ENCODE measurements around the gene U2AF2. TPM values are rescaled to one million over a fixed set of nuclear protein-coding genes. Genes with fewer than 3 reads are reported as not detected.

U2AF2 gene
- total and polyA plus RNA-seq, 2 of the 4 experiments (the other 2 are of a cell fraction): 120 to 260 TPM

- H2BK5ac ChIP-seq (ENCODE audit: low read depth, low read length, poor library complexity, severe bottlenecking): no peak overlapping the region
- no peaks in the 10 kb centered on the region for H4K20me1 ChIP-seq (ENCODE audit: insufficient read depth, low read length)
- DNase-seq (no peak), ATAC-seq (ENCODE audit: low read depth) (no peak)
- intact Hi-C loops (cut with micrococcal nuclease) (no loop called here), dilution Hi-C loops (cut with HindIII; ENCODE audit: low sequenced_read_pairs, unreplicated experiment) (no loop called here), in situ Hi-C loops (cut with MboI; ENCODE audit: low sequenced_read_pairs) (loop anchor here (25.0 kb wide), 1 partner anchor 440 kb away; the partner anchor contains the start of gene ZNF444)
- TF ChIP-seq NFE2L2 (IDR thresholded peaks at IDR 0.05; ENCODE audit: low read depth, low read length) (no peak), CTCF (conservative IDR thresholded peaks at IDR 0.05; ENCODE audit: low read depth, low read length) (no peak), RCOR1 (IDR thresholded peaks at IDR 0.05; ENCODE audit: insufficient replicate concordance, low read length) (no peak), MXI1 (IDR thresholded peaks at IDR 0.05; ENCODE audit: borderline replicate concordance, low read depth, low read length) (no peak), RAD21 (IDR thresholded peaks at IDR 0.05; ENCODE audit: low read length) (no peak), MAZ (IDR thresholded peaks at IDR 0.05; ENCODE audit: borderline replicate concordance, low read depth, low read length) (no peak), CHD1 (IDR thresholded peaks at IDR 0.05; ENCODE audit: low read depth, low read length) (no peak), SMC3 (IDR thresholded peaks at IDR 0.05; ENCODE audit: low read depth, low read length) (no peak), RFX5 (IDR thresholded peaks at IDR 0.05; ENCODE audit: low read depth, low read length) (no peak), POLR2A (IDR thresholded peaks at IDR 0.05; ENCODE audit: low read depth, low read length) (no peak)
- TF ChIP-seq, protein P1, sequence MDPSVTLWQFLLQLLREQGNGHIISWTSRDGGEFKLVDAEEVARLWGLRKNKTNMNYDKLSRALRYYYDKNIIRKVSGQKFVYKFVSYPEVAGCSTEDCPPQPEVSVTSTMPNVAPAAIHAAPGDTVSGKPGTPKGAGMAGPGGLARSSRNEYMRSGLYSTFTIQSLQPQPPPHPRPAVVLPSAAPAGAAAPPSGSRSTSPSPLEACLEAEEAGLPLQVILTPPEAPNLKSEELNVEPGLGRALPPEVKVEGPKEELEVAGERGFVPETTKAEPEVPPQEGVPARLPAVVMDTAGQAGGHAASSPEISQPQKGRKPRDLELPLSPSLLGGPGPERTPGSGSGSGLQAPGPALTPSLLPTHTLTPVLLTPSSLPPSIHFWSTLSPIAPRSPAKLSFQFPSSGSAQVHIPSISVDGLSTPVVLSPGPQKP (IDR thresholded peaks at IDR 0.05; ENCODE audit: borderline replicate concordance, low read depth, low read length): no peak
- TF ChIP-seq, protein P2, sequence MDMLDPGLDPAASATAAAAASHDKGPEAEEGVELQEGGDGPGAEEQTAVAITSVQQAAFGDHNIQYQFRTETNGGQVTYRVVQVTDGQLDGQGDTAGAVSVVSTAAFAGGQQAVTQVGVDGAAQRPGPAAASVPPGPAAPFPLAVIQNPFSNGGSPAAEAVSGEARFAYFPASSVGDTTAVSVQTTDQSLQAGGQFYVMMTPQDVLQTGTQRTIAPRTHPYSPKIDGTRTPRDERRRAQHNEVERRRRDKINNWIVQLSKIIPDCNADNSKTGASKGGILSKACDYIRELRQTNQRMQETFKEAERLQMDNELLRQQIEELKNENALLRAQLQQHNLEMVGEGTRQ (IDR thresholded peaks at IDR 0.05; ENCODE audit: low read depth, low read length): no peak
- no peak overlapping the region for H3K18ac ChIP-seq (ENCODE audit: low read depth, low read length)
- H2BK120ac ChIP-seq (ENCODE audit: low read depth, low read length): no peak overlapping the region
- H3K9ac ChIP-seq (ENCODE audit: low read depth, low read length): no peak overlapping the region
- no peaks in the 10 kb centered on the region for H3K9me3 ChIP-seq (ENCODE audit: control insufficient read depth, insufficient read depth, low read length)
- no peak overlapping the region for H4K5ac ChIP-seq (ENCODE audit: low read depth, low read length)
- no peak overlapping the region for H2BK15ac ChIP-seq (ENCODE audit: low read depth, low read length)
- WGBS, 2 experiments (ENCODE audit: extremely low coverage in 2 of 2, insufficient read length in 1 of 2): 95% methylated on average over 4 of the region's 12 CpGs; no CpG with 5 or more reads in 1 of the 2 experiments
- H4K8ac ChIP-seq (ENCODE audit: low read depth in 2 of 2, low read length in 2 of 2): no peak overlapping the region
- H3K27me3 ChIP-seq (ENCODE audit: control insufficient read depth, insufficient read depth, low read length): no peaks in the 10 kb centered on the region
- no peak overlapping the region for H3K27ac ChIP-seq (ENCODE audit: insufficient read depth, low read length)
- H3K4me3 ChIP-seq (ENCODE audit: insufficient read depth, low read depth, low read length): no peak overlapping the region
- H3K4me1 ChIP-seq (ENCODE audit: control insufficient read depth, insufficient read depth, low read length): no peaks in the 10 kb centered on the region
- H3K9me1 ChIP-seq (ENCODE audit: insufficient read depth, low read length): no peaks in the 10 kb centered on the region
- peaks cover 45% of the 10 kb centered on the region for H3K36me3 ChIP-seq (ENCODE audit: control insufficient read depth, insufficient read depth, low read length)
- H3K79me1 ChIP-seq (ENCODE audit: low read depth in 1 of 2, low read length in 2 of 2): no peaks in the 10 kb centered on the region; a peak in 1 of 4 replicates
- no peak overlapping the region for H3K4me2 ChIP-seq (ENCODE audit: low read depth, low read length)
- H3K23ac ChIP-seq (ENCODE audit: low read depth, low read length): no peak overlapping the region
- no peak overlapping the region for H3K4ac ChIP-seq (ENCODE audit: low read depth, low read length)
- no peak overlapping the region for H3K56ac ChIP-seq (ENCODE audit: extremely low read depth, insufficient read depth, low read length)
- ChIA-PET CTCF (no interaction called here), POLR2A (ENCODE audit: unreplicated experiment) (no interaction called here)
- no peak overlapping the region for H2AK5ac ChIP-seq (ENCODE audit: low read depth, low read length)
- no peak overlapping the region for H4K91ac ChIP-seq (ENCODE audit: insufficient read depth, low read depth, low read length)
- no peak overlapping the region for H3K14ac ChIP-seq (replicated peaks; ENCODE audit: low read depth, low read length)
- H2AK9ac ChIP-seq (replicated peaks; ENCODE audit: low read depth, low read length, poor library complexity): no peak overlapping the region
- BruUV-seq (replicated peaks): no TSS peak
- no peak overlapping the region for H2AFZ ChIP-seq (replicated peaks; ENCODE audit: low read length, poor library complexity)
- no peak overlapping the region for H2BK20ac ChIP-seq (ENCODE audit: low read depth, low read length)
Measured at GRCh38 chr19:55697069-55697440, 42.2 kb downstream of the U2AF2 start.
